ENCODE data around the gene HOXD3. TPM values are rescaled to one million over a fixed set of nuclear protein-coding genes. Genes with fewer than 3 reads are reported as not detected.
A peak's percentile ranks its signal among the peaks of the same experiment; 100 is the strongest.

The HOXD3 gene
- polyA plus RNA-seq, 3 donors = not detected

GRCh38 chr2:176154576-176155252 is 2.4 kb upstream of the HOXD3 start:
- no peak overlapping the region for H3K4me2 ChIP-seq (replicated peaks; ENCODE audit: extremely low read depth, low read length, poor library complexity, severe bottlenecking)
- peaks cover 0 to 49% of the 10 kb centered on the region in 2 donors for H3K9me3 ChIP-seq (replicated peaks in 1 of 2; ENCODE audit: control insufficient read depth in 1 of 2, insufficient read depth in 1 of 2, low read length in 2 of 2)
- intact Hi-C loops (cut with micrococcal nuclease) = no loop called here
- H3K27ac ChIP-seq (ENCODE audit: low read depth in 1 of 2, low read length in 2 of 2) = no peak overlapping the region
- Mint-ChIP-seq H3K4me1 (peaks cover 10% of the 10 kb centered on the region), H3K9me3 (peaks cover 0 to 34% (median 11%) of the 10 kb centered on the region in 7 donors), H3K27ac (no peak overlapping the region), H3K36me3 (peaks cover 0 to 4% of the 10 kb centered on the region in 2 donors), H3K27me3 (ENCODE audit: low read depth in 3 of 3) (peaks cover 92 to 100% (median 96%) of the 10 kb centered on the region in 3 donors), H3K4me3 (peak overlapping the region in 1 of 2 donors; percentile 72)
- no peak overlapping the region for H3K9ac ChIP-seq (ENCODE audit: insufficient read depth, low read length, poor library complexity, severe bottlenecking)
- no peak for TF ChIP-seq CTCF (IDR thresholded peaks at IDR 0.05)
- H3K79me2 ChIP-seq (ENCODE audit: insufficient read depth, low read length) = no peaks in the 10 kb centered on the region
- 46% methylated on average over 9 of the region's 11 CpGs for WGBS (ENCODE audit: insufficient coverage)
- no peaks in the 10 kb centered on the region for H4K20me1 ChIP-seq (ENCODE audit: insufficient read depth, low read length)
- no peaks in the 10 kb centered on the region for H3K4me1 ChIP-seq (ENCODE audit: control insufficient read depth in 1 of 2, insufficient read depth in 2 of 2, low read length in 2 of 2)
- H3K36me3 ChIP-seq (replicated peaks in 1 of 2; ENCODE audit: control insufficient read depth in 1 of 2, insufficient read depth in 2 of 2, low read length in 2 of 2) = no peaks in the 10 kb centered on the region
- H3K27me3 ChIP-seq (ENCODE audit: control insufficient read depth in 2 of 2, insufficient read depth in 2 of 2, low read length in 2 of 2) = peaks cover 91 to 100% of the 10 kb centered on the region in 2 donors
- DNase-seq = no peak
- H2AFZ ChIP-seq (ENCODE audit: insufficient read depth, low read depth, low read length, poor library complexity, severe bottlenecking) = no peak overlapping the region
- H3K4me3 ChIP-seq (replicated peaks in 1 of 3; ENCODE audit: low read depth in 2 of 3, low read length in 3 of 3) = no peak overlapping the region

- H3K27ac Mint-ChIP-seq = no peak overlapping the region
- Histone ChIP-seq H3K9me3 (replicated peaks in 1 of 2; ENCODE audit: control insufficient read depth in 1 of 2, insufficient read depth in 1 of 2, low read length in 2 of 2) (peaks cover 0 to 41% of the 10 kb centered on the region in 2 donors), H3K4me2 (replicated peaks; ENCODE audit: extremely low read depth, low read length, poor library complexity, severe bottlenecking) (no peak overlapping the region)
These were observed 1.6 kb upstream of the HOXD3 start for GRCh38 chr2:176155356-176156044.

More at GRCh38 chr2:176155356-176156044, 1.6 kb upstream of the HOXD3 start:
- H3K79me2 ChIP-seq (ENCODE audit: insufficient read depth, low read length) = no peaks in the 10 kb centered on the region
- H3K27ac ChIP-seq (ENCODE audit: low read depth in 1 of 2, low read length in 2 of 2) = no peak overlapping the region
- H3K4me1 ChIP-seq (ENCODE audit: control insufficient read depth in 1 of 2, insufficient read depth in 2 of 2, low read length in 2 of 2) = no peaks in the 10 kb centered on the region
- peaks cover 12% of the 10 kb centered on the region for H3K4me1 Mint-ChIP-seq
- H3K9me3 Mint-ChIP-seq = peaks cover 0 to 34% (median 12%) of the 10 kb centered on the region in 7 donors
- no peak for TF ChIP-seq CTCF (IDR thresholded peaks at IDR 0.05)
- H4K20me1 ChIP-seq (ENCODE audit: insufficient read depth, low read length) = no peaks in the 10 kb centered on the region
- H3K36me3 Mint-ChIP-seq = peaks cover 0 to 4% of the 10 kb centered on the region in 2 donors
- DNase-seq = no peak
- H2AFZ ChIP-seq (ENCODE audit: insufficient read depth, low read depth, low read length, poor library complexity, severe bottlenecking) = no peak overlapping the region
- peaks cover 92 to 100% (median 96%) of the 10 kb centered on the region in 3 donors for H3K27me3 Mint-ChIP-seq (ENCODE audit: low read depth in 3 of 3)
- no peaks in the 10 kb centered on the region for H3K36me3 ChIP-seq (replicated peaks in 1 of 2; ENCODE audit: control insufficient read depth in 1 of 2, insufficient read depth in 2 of 2, low read length in 2 of 2)
- no peak overlapping the region for H3K9ac ChIP-seq (ENCODE audit: insufficient read depth, low read length, poor library complexity, severe bottlenecking)
- H3K4me3 ChIP-seq (replicated peaks in 1 of 3; ENCODE audit: low read depth in 2 of 3, low read length in 3 of 3) = no peak overlapping the region
- intact Hi-C loops (cut with micrococcal nuclease) = no loop called here
- peak overlapping the region in 1 of 2 donors; percentile 72 for H3K4me3 Mint-ChIP-seq
- peaks cover 91 to 100% of the 10 kb centered on the region in 2 donors for H3K27me3 ChIP-seq (ENCODE audit: control insufficient read depth in 2 of 2, insufficient read depth in 2 of 2, low read length in 2 of 2)
- 11% methylated on average over 2 of the region's 6 CpGs for WGBS (ENCODE audit: insufficient coverage)

All from CD14-positive monocyte (primary cell).